ENCODE data around the gene LHX1. TPM values are rescaled to one million over a fixed set of nuclear protein-coding genes. Genes with fewer than 3 reads are reported as not detected.

LHX1 gene
- total and polyA plus RNA-seq, 9 of the 15 experiments (the other 6 are each of a cell fraction or from before 2014, with no cell fraction given), result 0.05 to 0.64 (median 0.07) TPM; not detected in 6

DNA sequence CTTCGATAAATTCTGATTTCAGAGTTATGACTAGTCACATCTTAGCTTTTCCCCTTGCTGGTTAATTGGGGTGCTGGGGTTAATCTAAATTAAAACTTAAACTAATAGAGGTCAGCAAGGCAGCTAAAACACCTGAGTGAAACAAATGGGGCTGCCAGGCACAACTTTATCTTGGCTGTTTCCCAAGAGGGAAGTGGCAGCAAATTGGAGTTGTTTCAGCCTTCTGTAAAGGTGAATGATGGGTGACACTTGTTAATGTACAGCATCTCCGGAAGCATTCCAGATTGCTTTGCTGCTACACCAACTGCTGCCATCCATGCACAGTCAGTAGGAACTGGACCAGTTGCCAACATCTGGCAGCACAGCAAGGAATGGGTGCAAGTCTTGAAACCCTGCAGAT lies 55.4 kb downstream of the LHX1 start (continued):
- no peak for TF ChIP-seq FOXO4 (CRISPR knock-in tag; IDR thresholded peaks at IDR 0.05)
- TF ChIP-seq ZNF395 (CRISPR knock-in tag; IDR thresholded peaks at IDR 0.05), result no peak
- TF ChIP-seq, protein P1, sequence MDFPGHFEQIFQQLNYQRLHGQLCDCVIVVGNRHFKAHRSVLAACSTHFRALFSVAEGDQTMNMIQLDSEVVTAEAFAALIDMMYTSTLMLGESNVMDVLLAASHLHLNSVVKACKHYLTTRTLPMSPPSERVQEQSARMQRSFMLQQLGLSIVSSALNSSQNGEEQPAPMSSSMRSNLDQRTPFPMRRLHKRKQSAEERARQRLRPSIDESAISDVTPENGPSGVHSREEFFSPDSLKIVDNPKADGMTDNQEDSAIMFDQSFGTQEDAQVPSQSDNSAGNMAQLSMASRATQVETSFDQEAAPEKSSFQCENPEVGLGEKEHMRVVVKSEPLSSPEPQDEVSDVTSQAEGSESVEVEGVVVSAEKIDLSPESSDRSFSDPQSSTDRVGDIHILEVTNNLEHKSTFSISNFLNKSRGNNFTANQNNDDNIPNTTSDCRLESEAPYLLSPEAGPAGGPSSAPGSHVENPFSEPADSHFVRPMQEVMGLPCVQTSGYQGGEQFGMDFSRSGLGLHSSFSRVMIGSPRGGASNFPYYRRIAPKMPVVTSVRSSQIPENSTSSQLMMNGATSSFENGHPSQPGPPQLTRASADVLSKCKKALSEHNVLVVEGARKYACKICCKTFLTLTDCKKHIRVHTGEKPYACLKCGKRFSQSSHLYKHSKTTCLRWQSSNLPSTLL (IDR thresholded peaks at IDR 0.05), result no peak
- no peak for TF ChIP-seq BRF1 (IDR thresholded peaks at IDR 0.05; ENCODE audit: borderline replicate concordance, extremely low read depth, insufficient read length)
- no peak for TF ChIP-seq ZSCAN32 (CRISPR knock-in tag; IDR thresholded peaks at IDR 0.05)
- no peak for TF ChIP-seq HNRNPL (IDR thresholded peaks at IDR 0.05; ENCODE audit: low read depth, low read length)
- TF ChIP-seq HDGF (IDR thresholded peaks at IDR 0.05), result no peak
- no peak for TF ChIP-seq ZNF561 (CRISPR knock-in tag; conservative IDR thresholded peaks at IDR 0.05)
- no peak for TF ChIP-seq ZKSCAN3 (CRISPR knock-in tag; IDR thresholded peaks at IDR 0.05)
- TF ChIP-seq U2AF2 (optimal IDR thresholded peaks at IDR 0.05; ENCODE audit: low read depth, low read length), result no peak
- TF ChIP-seq HDAC3 (IDR thresholded peaks at IDR 0.05; ENCODE audit: borderline replicate concordance, partially characterized antibody), result no peak
- TF ChIP-seq ZNF436 (CRISPR knock-in tag; IDR thresholded peaks at IDR 0.05), result no peak
- no peak for TF ChIP-seq CREM (IDR thresholded peaks at IDR 0.05; ENCODE audit: low read depth)
- TF ChIP-seq STAT6 (CRISPR knock-in tag; IDR thresholded peaks at IDR 0.05), result no peak
- TF ChIP-seq, protein P2, sequence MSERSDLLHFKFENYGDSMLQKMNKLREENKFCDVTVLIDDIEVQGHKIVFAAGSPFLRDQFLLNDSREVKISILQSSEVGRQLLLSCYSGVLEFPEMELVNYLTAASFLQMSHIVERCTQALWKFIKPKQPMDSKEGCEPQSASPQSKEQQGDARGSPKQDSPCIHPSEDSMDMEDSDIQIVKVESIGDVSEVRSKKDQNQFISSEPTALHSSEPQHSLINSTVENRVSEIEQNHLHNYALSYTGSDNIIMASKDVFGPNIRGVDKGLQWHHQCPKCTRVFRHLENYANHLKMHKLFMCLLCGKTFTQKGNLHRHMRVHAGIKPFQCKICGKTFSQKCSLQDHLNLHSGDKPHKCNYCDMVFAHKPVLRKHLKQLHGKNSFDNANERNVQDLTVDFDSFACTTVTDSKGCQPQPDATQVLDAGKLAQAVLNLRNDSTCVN (CRISPR knock-in tag; IDR thresholded peaks at IDR 0.05), result no peak
